Right lobe of liver (tissue), 4 donors: ENCODE results near the gene ZNF581.

Experiments
- POLR2A ChIP-seq: fragments of 450-650 bp; IDR thresholded peaks from one replicate; pipeline ENCODE4 v1.6.1; 2017; ENCODE audit warnings: antibody characterized with exemption, mild to moderate bottlenecking
- TF ChIP-seq, protein P1 (sequence below), 4 donors: fragments of 200-600 bp in 3 of 4; fragments of 450-650 bp in 1 of 4; IDR thresholded peaks; one replicate each; pipeline versions ENCODE4 v1.5.1 to v1.8.0; 2016 to 2022; ENCODE audit warnings: antibody characterized with exemption in 4 of 4, mild to moderate bottlenecking in 2 of 4
- donor health status: DM: no; HTN: no; CAD: no.
- donor health status: DM: no; HTN: no; CAD: no.
- donor health status: DM: no; HTN: yes; CAD: no.

DNA sequence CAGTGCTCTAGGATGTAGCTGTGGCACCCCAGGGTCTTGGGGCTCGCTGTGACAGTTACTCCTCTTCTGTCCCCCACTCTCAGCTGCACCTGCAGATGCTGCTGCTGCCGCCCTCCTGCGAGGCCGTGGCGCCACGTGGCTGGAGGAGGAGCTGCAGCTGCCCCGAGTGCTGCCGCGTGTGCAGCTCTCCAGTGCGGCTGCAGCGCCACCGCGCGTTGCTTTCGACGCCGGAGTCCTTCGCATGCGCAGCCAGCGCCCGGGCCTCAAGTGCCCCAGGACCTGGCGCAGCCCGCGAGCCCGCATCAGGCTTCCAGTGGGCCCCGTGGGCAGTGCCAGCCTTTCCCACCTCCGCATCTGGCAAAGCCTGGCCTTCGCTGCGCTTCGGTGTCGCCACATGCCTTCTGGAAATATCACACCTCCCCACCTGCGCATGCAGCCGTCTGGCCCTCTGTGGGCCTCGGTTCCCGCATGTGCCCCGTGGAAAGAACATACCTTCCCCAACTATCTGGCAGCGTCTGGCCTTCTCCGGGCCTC is 3.3 kb upstream of the ZNF581 start:
- TF ChIP-seq, protein P1, sequence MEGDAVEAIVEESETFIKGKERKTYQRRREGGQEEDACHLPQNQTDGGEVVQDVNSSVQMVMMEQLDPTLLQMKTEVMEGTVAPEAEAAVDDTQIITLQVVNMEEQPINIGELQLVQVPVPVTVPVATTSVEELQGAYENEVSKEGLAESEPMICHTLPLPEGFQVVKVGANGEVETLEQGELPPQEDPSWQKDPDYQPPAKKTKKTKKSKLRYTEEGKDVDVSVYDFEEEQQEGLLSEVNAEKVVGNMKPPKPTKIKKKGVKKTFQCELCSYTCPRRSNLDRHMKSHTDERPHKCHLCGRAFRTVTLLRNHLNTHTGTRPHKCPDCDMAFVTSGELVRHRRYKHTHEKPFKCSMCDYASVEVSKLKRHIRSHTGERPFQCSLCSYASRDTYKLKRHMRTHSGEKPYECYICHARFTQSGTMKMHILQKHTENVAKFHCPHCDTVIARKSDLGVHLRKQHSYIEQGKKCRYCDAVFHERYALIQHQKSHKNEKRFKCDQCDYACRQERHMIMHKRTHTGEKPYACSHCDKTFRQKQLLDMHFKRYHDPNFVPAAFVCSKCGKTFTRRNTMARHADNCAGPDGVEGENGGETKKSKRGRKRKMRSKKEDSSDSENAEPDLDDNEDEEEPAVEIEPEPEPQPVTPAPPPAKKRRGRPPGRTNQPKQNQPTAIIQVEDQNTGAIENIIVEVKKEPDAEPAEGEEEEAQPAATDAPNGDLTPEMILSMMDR (IDR thresholded peaks at IDR 0.05), result peak; percentile 40 to 63 (median 48)
- peak; percentile 20 for TF ChIP-seq POLR2A
